Gastroesophageal sphincter (tissue), 4 donors: ENCODE data around the gene STAP1. TPM values are rescaled to one million over a fixed set of nuclear protein-coding genes. Genes with fewer than 3 reads are reported as not detected.

ENCODE experiments used
- ATAC-seq: fragments of 150-250 bp; one replicate; pipeline ENCODE4 v1.9.1; 2016; ENCODE audit warnings: mild to moderate bottlenecking, moderate library complexity
- H3K27ac ChIP-seq, 4 donors: fragments of 200-600 bp; sonication (generic) in 3 of 4; 1 replicate in 3 of 4; 2 replicates in 1 of 4; pipeline ENCODE4 v1.5.1; 2016 to 2019
- H3K27me3 ChIP-seq: fragments of 200-600 bp; sonication (generic); one replicate; pipeline ENCODE4 v1.5.1; 2019
- H3K36me3 ChIP-seq, 2 donors: fragments of 200-600 bp; sonication (generic); one replicate each; pipeline ENCODE4 v1.5.1; 2019; ENCODE audit warnings: control low read depth in 1 of 2
- H3K4me1 ChIP-seq, 3 donors: fragments of 200-600 bp; sonication (generic); 1 replicate in 2 of 3; 2 replicates in 1 of 3; pipeline ENCODE4 v1.5.1; 2016 to 2019; ENCODE audit warnings: control low read depth in 2 of 3
- H3K4me3 ChIP-seq, 2 donors: fragments of 200-600 bp; sonication (generic); one replicate each; pipeline ENCODE4 v1.5.1; 2019; ENCODE audit warnings: mild to moderate bottlenecking in 1 of 2, moderate library complexity in 1 of 2
- H3K9me3 ChIP-seq, 3 donors: fragments of 200-600 bp; sonication (generic); one replicate each; pipeline ENCODE4 v1.5.1; 2017 to 2019; ENCODE audit warnings: control low read depth in 2 of 3
- CTCF ChIP-seq, 4 experiments: fragments of 200-600 bp in 2 of 4; fragments of 450-650 bp in 2 of 4; sonication (generic) in 1 of 4; IDR thresholded peaks; one replicate each; pipeline ENCODE4 v1.5.1; 2017 to 2019; ENCODE audit warnings: antibody characterized with exemption in 4 of 4, mild to moderate bottlenecking in 2 of 4, moderate library complexity in 2 of 4
- EP300 ChIP-seq: sonication (generic); formaldehyde crosslinking; IDR thresholded peaks from one replicate; pipeline ENCODE4 v1.6.1; 2017; ENCODE audit warnings: antibody characterized with exemption, mild to moderate bottlenecking
- POLR2A ChIP-seq, 2 donors: fragments of 450-650 bp; IDR thresholded peaks; one replicate each; pipeline ENCODE4 v1.6.1; 2017; ENCODE audit warnings: antibody characterized with exemption in 2 of 2, mild to moderate bottlenecking in 2 of 2, moderate library complexity in 1 of 2
- POLR2AphosphoS5 ChIP-seq: sonication (generic); formaldehyde crosslinking; IDR thresholded peaks from one replicate; pipeline ENCODE4 v1.6.1; 2017; ENCODE audit warnings: antibody characterized with exemption
- WGBS, 2 donors: methylation state at CpG; one replicate each; pipeline ENCODE4 v1.1.5; 2018; ENCODE audit warnings: low coverage in 1 of 2; 5-methylcytosine and 5-hydroxymethylcytosine counted together
- total RNA-seq, 4 donors: library from RNA; depleted of rRNA; stranded (reverse); fragments of >200 nt; gene quantifications; one replicate each; pipeline ENCODE4 v1.1.0, GENCODE V29; 2016

Gene STAP1
- total RNA-seq, 4 donors from 2014 or later, result 0.54 to 2.2 (median 0.77) TPM; not detected in 1

DNA sequence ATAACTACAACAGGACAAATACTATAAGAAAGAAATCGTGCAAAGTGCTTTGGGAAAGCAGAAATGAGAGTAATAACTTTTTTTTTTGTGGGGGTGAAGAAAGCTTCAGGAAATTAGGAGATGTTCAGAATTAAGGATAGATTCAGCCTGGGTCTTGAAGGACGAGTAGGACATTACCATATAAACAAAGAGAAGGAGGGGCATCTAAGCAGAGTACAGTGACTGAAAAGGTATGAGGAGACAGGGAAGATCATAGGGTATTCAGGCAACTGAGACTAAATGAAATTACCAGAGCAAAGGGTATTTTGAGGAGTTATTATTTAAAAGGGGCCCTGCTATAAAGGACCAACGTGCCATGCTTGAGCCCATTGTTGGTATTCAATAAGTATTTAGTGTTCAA is 3.1 kb upstream of the STAP1 start:
- WGBS, 2 donors, result 56 to 66% methylated on average over 3 of the region's 3 CpGs

DNA sequence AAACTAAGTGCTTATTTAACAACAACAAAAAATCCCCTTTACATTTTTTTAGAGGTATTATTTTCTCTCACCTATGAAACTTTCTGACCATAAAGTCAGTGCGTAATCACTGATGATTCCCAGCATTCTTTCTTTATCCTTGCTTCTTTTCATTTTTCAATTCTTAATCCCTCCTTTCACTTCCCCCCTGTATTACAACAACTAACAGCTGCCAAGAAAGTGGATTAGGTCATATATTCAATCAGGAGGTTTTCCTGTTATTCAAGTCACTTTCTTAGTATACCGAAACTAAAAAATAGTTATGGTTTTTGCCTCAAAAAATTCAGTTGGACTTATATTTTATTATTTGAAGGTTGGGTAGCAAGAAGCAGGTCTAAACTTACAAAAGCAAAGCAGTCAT is 2.1 kb upstream of the STAP1 start:
- no peaks in the 10 kb centered on the region for H3K4me1 ChIP-seq
- H3K9me3 ChIP-seq, result no peaks in the 10 kb centered on the region
- WGBS, 2 donors, result 9 to 21% methylated on average over 1 to 2 of the region's 2 CpGs
- no peak for TF ChIP-seq POLR2AphosphoS5
- no peak for TF ChIP-seq POLR2A (IDR thresholded peaks at IDR 0.05)
- TF ChIP-seq EP300, result no peak
- no peak for TF ChIP-seq CTCF (IDR thresholded peaks at IDR 0.05)
- H3K36me3 ChIP-seq, result no peaks in the 10 kb centered on the region
- no peaks in the 10 kb centered on the region for H3K27me3 ChIP-seq
- no peak overlapping the region for H3K27ac ChIP-seq
- ATAC-seq, result no peak
- no peak overlapping the region for H3K4me3 ChIP-seq

More for the DNA sequence above, 3.1 kb upstream of the STAP1 start:
- Histone ChIP-seq H3K36me3 (no peaks in the 10 kb centered on the region), H3K27ac (no peak overlapping the region), H3K27me3 (no peaks in the 10 kb centered on the region), H3K4me1 (no peaks in the 10 kb centered on the region), H3K9me3 (no peaks in the 10 kb centered on the region), H3K4me3 (no peak overlapping the region)
- TF ChIP-seq EP300 (no peak), CTCF (IDR thresholded peaks at IDR 0.05) (no peak), POLR2A (IDR thresholded peaks at IDR 0.05) (no peak), POLR2AphosphoS5 (no peak)
- ATAC-seq, result no peak

DNA sequence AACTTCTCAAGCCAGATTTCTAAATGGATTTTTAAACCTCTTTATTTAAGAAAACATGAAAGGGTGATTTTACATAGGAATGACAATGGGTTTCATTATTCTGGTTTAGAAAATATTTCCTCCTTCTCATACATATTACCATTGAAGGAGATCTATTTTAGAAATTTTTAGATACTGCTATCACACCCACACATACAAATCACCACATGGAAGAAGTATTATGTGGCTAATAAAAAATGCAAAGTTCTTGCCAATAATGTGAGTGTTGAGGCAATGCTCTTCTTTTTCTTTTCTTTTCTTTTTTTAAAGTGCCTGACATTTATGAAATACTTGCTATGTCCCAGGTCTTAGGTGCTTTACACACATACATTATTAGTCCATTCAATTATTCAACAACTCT is 6.8 kb downstream of the STAP1 start:
- Histone ChIP-seq H3K27ac (no peak overlapping the region), H3K9me3 (no peaks in the 10 kb centered on the region), H3K36me3 (no peaks in the 10 kb centered on the region), H3K27me3 (no peaks in the 10 kb centered on the region), H3K4me1 (no peaks in the 10 kb centered on the region), H3K4me3 (no peak overlapping the region)
- TF ChIP-seq CTCF (IDR thresholded peaks at IDR 0.05) (no peak), POLR2A (IDR thresholded peaks at IDR 0.05) (no peak), EP300 (no peak), POLR2AphosphoS5 (no peak)
- ATAC-seq, result no peak

DNA sequence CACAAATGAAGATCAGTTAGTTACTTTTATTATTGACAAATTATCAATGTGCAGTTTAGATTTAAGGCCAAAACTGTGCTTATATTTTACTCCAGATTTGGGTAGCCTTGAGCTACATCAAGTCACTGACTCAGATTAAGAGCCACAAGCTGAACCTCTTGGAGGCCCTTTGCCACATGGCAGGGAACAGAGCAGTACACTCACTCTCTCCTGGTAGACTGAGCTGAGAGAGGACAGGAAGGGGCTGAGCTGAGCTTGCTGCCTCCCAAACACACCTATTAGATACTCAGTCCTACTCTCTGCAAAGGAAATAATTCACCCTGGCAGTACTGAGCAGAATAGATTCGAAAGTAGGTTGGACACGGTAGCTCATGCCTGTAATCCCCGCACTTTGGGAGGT is 7.8 kb downstream of the STAP1 start:
- Histone ChIP-seq H3K4me1 (no peaks in the 10 kb centered on the region), H3K27me3 (no peaks in the 10 kb centered on the region), H3K9me3 (no peaks in the 10 kb centered on the region), H3K4me3 (no peak overlapping the region), H3K36me3 (no peaks in the 10 kb centered on the region), H3K27ac (no peak overlapping the region)
- ATAC-seq, result no peak
- no CpG with 5 or more reads among the region's 3 CpGs for WGBS, 2 donors
- TF ChIP-seq CTCF (IDR thresholded peaks at IDR 0.05), result no peak
- no peak for TF ChIP-seq POLR2A (IDR thresholded peaks at IDR 0.05)
- no peak for TF ChIP-seq POLR2AphosphoS5
- TF ChIP-seq EP300, result no peak

GRCh38 chr4:67568820-67569219 is 10.3 kb downstream of the STAP1 start:
- Histone ChIP-seq H3K4me3 (no peak overlapping the region), H3K27ac (no peak overlapping the region), H3K9me3 (no peaks in the 10 kb centered on the region), H3K4me1 (no peaks in the 10 kb centered on the region), H3K36me3 (no peaks in the 10 kb centered on the region), H3K27me3 (no peaks in the 10 kb centered on the region)
- no peak for TF ChIP-seq POLR2AphosphoS5
- TF ChIP-seq EP300, result no peak
- TF ChIP-seq POLR2A (IDR thresholded peaks at IDR 0.05), result no peak
- TF ChIP-seq CTCF (IDR thresholded peaks at IDR 0.05), result no peak
- ATAC-seq, result no peak
- WGBS, 2 donors, result 82 to 94% methylated on average over 2 of the region's 2 CpGs
